Coronary artery (tissue), 2 donors: ENCODE data around the gene EGR2.

Source experiments
- DNase-seq: peaks from one replicate; pipeline ENCODE4 v3.0.0-alpha.2; 2017; ENCODE audit warnings: low spot score
- H3K27ac ChIP-seq, 2 donors: fragments of 200-600 bp; sonication (generic); one replicate each; pipeline ENCODE4 v1.5.1; 2016 to 2019
- H3K4me3 ChIP-seq: fragments of 200-600 bp; sonication (generic); 2 replicates; pipeline ENCODE4 v1.5.1; 2016; ENCODE audit warnings: mild to moderate bottlenecking, moderate library complexity
- TF ChIP-seq, protein P1 (sequence below): fragments of 200-600 bp; sonication (generic); IDR thresholded peaks from one replicate; pipeline ENCODE4 v1.5.1; 2019; ENCODE audit warnings: antibody characterized with exemption

The EGR2 gene

DNA sequence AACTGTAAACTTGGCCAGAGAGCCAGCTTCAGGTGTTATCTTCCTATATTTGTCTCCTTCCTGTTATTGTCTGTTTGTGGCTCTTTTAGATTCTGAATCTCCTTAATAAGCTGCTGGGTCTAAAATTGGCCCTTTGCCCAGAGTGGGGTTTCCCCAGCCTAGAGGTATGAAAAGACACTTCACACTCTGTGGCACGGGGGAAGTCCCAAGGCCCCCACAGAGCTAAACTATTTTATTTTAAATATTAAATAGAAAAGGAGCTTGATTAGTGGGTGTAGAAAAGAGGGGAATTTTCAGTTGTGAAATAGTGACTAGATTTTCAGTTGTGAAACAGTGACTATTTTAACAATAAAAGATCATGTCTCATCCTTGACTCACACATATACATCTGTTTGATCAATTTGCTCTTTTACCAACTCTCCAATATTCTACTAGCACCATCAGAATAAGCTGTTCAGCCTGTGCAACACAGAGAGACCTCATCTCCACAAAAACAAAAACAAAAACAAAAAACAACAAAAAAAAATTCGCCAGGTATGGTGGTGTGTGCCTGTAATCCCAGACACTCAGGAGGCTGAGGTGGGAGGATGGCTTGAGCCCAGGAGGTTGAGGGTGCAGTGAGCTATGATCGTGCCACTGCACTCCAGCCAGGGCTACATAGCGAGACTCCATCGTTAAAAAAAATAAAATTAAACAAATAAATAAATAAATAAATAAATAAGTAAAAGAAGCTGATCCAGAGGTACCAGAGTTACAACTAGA, 36.5 kb downstream of the EGR2 start:
- DNase-seq: no peak
- no peak overlapping the region for H3K27ac ChIP-seq
- TF ChIP-seq, protein P1, sequence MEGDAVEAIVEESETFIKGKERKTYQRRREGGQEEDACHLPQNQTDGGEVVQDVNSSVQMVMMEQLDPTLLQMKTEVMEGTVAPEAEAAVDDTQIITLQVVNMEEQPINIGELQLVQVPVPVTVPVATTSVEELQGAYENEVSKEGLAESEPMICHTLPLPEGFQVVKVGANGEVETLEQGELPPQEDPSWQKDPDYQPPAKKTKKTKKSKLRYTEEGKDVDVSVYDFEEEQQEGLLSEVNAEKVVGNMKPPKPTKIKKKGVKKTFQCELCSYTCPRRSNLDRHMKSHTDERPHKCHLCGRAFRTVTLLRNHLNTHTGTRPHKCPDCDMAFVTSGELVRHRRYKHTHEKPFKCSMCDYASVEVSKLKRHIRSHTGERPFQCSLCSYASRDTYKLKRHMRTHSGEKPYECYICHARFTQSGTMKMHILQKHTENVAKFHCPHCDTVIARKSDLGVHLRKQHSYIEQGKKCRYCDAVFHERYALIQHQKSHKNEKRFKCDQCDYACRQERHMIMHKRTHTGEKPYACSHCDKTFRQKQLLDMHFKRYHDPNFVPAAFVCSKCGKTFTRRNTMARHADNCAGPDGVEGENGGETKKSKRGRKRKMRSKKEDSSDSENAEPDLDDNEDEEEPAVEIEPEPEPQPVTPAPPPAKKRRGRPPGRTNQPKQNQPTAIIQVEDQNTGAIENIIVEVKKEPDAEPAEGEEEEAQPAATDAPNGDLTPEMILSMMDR: no peak
- no peak overlapping the region for H3K4me3 ChIP-seq

DNA sequence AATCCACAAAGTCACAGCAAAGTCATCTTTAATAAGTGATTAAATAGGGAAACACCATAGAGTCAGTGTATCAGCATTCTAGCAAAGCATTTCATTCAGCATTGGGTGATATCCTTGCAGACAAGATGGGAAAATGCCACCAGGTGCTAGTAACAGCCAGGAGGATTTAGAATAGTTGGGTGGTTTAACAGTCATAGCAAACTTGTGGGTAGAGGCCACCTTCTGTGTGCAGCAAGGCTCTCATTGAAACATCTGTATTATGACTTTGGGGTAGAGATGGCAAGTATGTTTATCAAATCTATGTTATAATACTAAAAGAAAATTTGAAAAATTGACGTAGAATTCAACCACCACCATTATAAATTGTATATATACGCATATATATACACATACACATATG, 38.0 kb downstream of the EGR2 start:
- Histone ChIP-seq H3K4me3 (no peak overlapping the region), H3K27ac (no peak overlapping the region)
- TF ChIP-seq, protein P1: no peak
- no peak for DNase-seq

DNA sequence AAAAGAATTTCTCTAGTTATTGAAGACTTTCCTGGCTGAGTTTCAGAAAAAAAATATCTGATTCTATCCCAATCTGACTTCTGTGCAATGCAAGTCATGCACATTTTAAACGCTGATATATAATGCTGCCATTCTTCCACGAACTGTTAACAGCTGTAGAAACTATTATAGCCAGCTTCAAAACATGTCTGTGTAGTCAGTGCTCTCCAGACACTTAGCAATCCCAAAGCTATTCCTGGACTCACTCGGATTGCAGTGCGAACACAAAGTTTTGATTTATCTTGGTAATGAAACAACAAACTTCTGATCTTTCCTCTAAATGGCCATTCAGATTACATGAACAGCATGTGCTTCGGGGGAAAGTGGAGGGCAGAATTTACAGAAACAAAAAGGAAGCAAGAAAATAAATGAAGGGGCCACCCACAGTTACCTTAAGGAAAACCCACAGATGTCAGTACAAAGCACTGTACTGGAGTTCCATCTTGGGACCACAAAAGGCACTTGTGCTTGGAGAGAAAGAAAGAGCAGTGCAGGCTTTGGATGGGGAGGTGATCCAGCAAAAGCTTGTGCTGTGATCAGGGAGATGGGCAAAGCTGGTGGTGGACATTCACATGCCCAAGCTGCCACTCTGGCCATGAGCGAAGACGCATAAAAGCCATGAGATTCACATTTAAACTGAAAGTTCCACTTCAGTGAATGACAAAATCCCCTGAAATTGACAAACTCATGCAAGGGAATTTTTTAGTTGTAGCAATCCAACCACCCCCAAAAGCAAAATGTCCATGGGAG, 43.8 kb downstream of the EGR2 start:
- Histone ChIP-seq H3K4me3 (no peak overlapping the region), H3K27ac (no peak overlapping the region)
- TF ChIP-seq, protein P1: no peak
- DNase-seq: no peak

DNA sequence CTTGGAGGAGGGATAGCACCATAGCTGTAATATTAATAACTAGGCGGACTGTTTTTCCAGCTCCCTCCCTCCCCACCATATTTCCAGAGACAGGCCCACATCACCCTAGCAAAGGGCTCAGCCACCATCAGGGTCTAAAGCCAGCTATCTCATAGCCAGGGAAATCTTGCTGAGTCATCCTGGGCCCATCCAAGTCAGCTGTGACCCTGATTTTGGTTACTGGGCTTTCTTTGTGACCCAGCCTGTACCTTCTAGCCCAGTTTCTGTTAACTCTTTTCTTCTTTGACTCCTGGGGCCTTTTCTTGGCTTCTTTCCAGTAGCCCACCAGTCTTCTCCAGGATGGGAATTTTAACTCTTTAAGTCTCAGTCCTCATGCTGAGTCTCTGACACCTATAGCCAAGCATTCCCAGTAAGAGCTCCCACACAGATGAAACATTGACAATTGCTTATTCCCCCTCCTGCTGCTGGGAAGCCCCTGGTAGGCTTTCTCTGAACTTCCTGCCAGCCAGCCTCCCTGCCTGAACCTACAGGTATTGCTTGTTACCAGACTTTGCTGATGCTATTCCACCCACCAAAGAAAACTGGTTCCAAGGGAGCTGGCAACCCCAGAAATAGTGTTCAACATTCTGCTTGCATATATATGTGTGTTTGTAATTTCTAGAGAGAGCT, 46.5 kb downstream of the EGR2 start:
- H3K27ac ChIP-seq: no peak overlapping the region
- DNase-seq: no peak
- no peak overlapping the region for H3K4me3 ChIP-seq
- TF ChIP-seq, protein P1: no peak

DNA sequence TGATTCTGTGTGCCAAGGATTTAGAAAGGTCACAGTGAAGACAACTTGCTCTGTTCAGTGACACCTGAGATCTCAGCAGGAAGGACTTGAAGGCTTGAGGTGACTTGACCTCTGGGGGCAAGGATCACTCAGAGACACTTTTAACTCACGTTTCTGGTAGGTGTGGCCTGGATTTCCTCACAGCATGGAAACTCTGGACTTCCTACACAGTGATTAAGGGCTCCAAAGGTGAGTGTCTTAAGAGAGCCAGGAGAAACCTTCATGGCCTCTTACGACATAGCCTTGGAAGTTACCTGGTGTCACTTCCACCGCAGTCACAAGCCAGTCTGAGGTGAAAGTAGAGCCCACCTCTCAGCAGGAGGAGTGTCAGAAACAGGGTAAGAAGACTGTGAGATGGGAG, 49.8 kb downstream of the EGR2 start:
- DNase-seq: no peak

DNA sequence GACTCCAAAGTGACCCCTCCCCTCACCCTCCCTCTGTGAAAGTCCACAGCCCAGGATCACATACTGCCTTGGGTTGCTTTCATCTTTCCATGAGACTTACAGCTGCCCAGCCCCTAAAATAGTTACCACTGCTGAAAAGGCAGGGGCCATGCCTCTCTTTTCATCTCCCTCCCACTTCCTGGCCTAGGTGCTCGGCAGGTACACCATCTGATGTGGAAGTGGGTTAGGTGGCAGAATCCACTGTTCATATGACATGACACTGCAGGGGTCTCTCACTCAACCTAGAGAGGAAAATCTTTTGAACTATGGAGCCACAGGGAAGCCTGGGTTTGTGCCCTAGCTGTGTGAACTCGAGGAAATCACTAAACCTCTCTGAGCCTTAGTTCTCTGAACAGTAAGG, 50.4 kb downstream of the EGR2 start:
- TF ChIP-seq, protein P1: no peak
- DNase-seq: no peak
- Histone ChIP-seq H3K27ac (no peak overlapping the region), H3K4me3 (no peak overlapping the region)

More for the DNA sequence above, 49.8 kb downstream of the EGR2 start:
- no peak overlapping the region for H3K4me3 ChIP-seq
- H3K27ac ChIP-seq: no peak overlapping the region
- TF ChIP-seq, protein P1: no peak
